Retinal pigment epithelial cell (primary cell): ENCODE results near the gene PPARD.

ENCODE experiments used
- DNase-seq: peaks from one replicate; pipeline ENCODE4 v3.0.0-alpha.2; 2010; ENCODE audit warnings: low read depth
- H3K4me3 ChIP-seq: 2 replicates; pipeline ENCODE4 v1.5.1; 2011; ENCODE audit warnings: mild to moderate bottlenecking, low read length, control low read depth, moderate library complexity
- CTCF ChIP-seq: conservative IDR thresholded peaks from 2 replicates; pipeline ENCODE4 v1.5.1; 2011; ENCODE audit warnings: low read depth, low read length, control low read depth, inconsistent platforms

PPARD gene

GRCh38 chr6:35359744-35360348 lies 17.5 kb downstream of the PPARD start:
- TF ChIP-seq CTCF, result no peak
- DNase-seq, result no peak
- H3K4me3 ChIP-seq, result no peak overlapping the region

GRCh38 chr6:35360349-35361138 lies 18.2 kb downstream of the PPARD start:
- no peak for DNase-seq
- H3K4me3 ChIP-seq, result no peak overlapping the region
- TF ChIP-seq CTCF, result no peak

- no peak for TF ChIP-seq CTCF
- no peak for DNase-seq
Measured at GRCh38 chr6:35362200-35362599, 19.8 kb downstream of the PPARD start.

GRCh38 chr6:35363293-35363750 lies 21.0 kb downstream of the PPARD start:
- TF ChIP-seq CTCF, result no peak
- H3K4me3 ChIP-seq, result no peak overlapping the region
- DNase-seq, result peak; percentile 96

More at GRCh38 chr6:35362200-35362599, 19.8 kb downstream of the PPARD start:
- no peak overlapping the region for H3K4me3 ChIP-seq

- no peak for TF ChIP-seq CTCF
- no peak overlapping the region for H3K4me3 ChIP-seq
- no peak for DNase-seq
Measured at GRCh38 chr6:35365594-35366203, 23.3 kb downstream of the PPARD start.

- no peak for TF ChIP-seq CTCF
- DNase-seq, result no peak
- no peak overlapping the region for H3K4me3 ChIP-seq
Measured at GRCh38 chr6:35366204-35366596, 23.8 kb downstream of the PPARD start.

- DNase-seq, result no peak
- H3K4me3 ChIP-seq, result no peak overlapping the region
- TF ChIP-seq CTCF, result no peak
Measured at GRCh38 chr6:35367646-35368037, 25.3 kb downstream of the PPARD start.
